ENCODE data around the gene STAC3.

Gene STAC3

DNA sequence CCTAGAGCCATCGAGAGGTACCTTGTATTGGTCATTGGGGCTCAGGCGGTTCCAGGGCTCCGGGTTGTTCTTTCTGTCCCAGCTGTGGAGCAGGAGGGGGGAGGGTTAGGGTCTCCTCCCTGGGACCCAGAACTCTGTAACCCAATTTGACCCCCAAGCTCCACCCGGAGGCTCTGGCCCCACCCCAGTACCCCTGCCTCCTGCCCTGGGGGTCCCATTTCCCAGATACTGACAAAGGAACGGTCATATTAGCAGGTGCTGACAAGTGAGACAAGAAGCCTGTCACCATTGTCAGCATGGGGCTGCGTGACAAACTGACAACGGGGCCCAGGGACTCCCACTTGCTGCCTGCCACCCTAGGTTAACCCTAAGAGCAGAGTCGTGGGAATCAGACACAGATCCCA, 15.3 kb downstream of the STAC3 start:
- DNase-seq, result no peak

DNA sequence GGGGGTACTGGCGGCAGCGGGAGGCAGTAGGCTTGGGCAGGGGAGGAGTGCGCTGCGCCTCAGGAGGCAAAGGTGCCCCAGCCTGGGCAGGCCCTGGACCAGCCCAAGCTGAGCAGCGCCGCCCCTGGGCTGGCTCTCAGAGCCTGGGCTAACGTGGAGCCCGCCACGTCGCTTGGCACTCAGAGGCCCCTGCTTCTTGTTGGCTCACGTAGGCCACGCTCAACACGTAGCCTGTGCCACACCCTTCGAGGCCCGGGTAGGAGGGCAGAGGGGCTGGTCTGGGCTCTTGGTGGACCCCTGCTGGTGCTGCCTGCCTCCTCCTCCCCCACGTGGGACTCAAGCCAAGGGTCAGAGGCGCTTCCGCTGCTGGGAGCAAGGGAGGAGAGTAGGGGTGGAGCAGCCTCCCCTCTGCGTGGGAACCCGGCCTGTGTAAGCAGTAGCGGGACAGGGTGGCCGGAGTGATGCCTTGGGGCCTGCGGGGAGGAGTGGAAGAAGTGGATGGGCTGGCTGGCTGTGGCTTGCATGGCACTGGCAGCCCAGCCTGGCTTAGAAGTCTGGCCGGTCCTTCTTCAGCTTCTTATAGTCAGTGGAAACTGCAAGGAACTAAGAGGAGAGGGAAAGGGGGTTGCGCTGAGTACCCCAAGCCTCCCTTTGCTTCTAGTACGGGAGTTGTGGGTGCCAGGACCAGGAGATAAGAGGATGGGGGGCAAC, 15.8 kb downstream of the STAC3 start:
- peak; percentile 32 for DNase-seq

DNA sequence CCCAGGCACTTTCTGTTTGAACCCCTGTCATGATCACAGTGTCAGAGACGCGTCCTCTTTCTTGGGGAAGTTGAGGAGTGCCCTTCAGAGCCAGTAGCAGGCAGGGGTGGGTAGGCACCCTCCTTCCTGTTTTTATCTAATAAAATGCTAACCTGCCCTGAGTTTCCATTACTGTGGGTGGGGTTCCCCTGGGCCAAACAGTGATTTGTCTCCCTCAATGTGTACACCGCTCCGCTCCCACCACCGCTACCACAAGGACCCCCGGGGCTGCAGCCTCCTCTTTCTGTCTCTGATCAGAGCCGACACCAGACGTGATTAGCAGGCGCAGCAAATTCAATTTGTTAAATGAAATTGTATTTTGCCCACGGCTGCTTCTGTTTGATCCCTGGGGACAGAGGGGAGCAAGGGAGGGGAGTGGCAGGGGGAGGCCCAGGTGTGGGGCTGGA, 16.4 kb downstream of the STAC3 start:
- DNase-seq, result peak; percentile 63

DNA sequence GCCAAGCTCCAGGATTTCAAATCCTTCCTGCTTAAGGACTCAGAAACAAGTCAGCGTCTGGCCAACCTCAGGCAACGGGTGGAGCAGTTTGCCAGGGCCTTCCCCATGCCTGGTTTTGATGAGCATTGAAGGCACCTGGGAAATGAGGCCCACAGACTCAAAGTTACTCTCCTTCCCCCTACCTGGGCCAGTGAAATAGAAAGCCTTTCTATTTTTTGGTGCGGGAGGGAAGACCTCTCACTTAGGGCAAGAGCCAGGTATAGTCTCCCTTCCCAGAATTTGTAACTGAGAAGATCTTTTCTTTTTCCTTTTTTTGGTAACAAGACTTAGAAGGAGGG, 16.8 kb downstream of the STAC3 start:
- no peak for DNase-seq

DNA sequence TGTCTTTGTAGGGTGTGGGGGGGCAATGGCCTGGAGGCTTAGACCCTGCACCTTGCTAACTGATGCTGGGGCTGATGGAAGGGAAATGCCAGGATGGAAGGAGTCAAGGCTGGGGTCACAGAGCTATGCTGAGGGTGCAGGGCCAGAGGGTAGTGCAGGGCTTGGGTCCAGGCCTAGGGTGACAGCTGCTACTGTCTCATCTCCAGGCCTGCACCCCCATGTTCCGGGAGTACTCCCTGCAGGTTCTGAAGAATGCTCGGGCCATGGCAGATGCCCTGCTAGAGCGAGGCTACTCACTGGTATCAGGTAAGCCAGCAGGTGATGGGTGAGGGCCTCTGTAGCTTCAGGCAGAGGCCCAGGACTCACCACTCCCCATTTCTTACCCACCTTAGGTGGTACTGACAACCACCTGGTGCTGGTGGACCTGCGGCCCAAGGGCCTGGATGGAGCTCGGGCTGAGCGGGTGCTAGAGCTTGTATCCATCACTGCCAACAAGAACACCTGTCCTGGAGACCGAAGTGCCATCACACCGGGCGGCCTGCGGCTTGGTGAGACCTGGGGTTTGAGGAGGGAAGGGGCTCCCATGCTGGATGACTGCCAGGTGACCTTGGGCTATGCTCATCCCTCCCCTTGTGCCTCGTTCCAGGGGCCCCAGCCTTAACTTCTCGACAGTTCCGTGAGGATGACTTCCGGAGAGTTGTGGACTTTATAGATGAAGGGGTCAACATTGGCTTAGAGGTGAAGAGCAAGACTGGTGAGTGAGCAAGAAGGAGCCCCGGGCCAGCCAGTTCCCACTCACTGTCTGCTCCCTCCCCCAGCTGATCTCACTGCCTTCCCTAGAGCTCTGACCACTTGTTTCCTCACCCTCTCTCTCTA, 17.4 kb downstream of the STAC3 start:
- DNase-seq, result no peak

DNA sequence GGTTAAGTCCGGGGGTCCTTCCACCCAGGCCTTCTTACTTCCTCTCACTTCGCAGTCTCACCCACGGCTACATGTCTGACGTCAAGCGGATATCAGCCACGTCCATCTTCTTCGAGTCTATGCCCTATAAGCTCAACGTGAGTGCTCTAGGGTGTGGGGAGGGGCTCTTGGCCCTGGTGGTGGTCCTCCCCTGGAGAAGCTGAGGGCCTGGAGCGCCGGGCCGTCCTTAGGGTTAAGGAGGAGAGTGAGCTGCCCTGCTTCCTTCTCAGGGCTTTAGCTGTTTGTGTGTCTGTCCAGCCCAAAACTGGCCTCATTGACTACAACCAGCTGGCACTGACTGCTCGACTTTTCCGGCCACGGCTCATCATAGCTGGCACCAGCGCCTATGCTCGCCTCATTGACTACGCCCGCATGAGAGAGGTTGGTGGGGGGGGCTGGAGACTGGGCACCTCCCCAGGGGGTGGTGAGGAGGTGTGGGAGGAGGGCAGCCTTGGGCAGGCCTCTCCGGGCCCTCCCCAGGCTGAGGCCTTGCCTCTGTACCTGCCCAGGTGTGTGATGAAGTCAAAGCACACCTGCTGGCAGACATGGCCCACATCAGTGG, 18.7 kb downstream of the STAC3 start:
- DNase-seq, result no peak

DNA sequence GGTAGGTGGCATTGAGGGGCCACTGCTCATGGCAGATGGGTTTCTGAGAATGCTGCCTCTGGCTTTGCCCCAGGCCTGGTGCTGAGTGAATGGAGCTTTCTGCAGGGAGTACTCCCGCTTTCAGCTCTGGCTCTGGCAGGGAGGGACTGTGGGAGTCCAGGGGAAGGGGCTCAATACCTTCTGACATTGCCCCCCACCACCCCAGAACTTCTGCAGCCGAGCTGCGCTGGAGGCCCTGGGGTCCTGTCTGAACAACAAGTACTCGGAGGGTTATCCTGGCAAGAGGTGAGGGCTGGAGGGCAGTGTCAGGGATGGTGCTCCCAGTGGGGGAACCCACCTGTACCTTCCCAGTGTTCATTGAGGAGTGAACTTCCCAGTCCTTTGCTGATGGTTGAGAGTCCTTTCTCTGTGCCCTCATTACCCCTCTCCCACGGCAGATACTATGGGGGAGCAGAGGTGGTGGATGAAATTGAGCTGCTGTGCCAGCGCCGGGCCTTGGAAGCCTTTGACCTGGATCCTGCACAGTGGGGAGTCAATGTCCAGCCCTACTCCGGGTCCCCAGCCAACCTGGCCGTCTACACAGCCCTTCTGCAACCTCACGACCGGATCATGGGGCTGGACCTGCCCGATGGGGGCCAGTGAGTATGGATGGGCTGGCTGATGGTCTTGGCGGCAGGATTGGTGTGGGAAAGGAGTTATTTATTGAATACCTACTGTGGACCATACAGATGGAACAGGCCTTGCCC, 19.5 kb downstream of the STAC3 start:
- DNase-seq, result no peak

DNA sequence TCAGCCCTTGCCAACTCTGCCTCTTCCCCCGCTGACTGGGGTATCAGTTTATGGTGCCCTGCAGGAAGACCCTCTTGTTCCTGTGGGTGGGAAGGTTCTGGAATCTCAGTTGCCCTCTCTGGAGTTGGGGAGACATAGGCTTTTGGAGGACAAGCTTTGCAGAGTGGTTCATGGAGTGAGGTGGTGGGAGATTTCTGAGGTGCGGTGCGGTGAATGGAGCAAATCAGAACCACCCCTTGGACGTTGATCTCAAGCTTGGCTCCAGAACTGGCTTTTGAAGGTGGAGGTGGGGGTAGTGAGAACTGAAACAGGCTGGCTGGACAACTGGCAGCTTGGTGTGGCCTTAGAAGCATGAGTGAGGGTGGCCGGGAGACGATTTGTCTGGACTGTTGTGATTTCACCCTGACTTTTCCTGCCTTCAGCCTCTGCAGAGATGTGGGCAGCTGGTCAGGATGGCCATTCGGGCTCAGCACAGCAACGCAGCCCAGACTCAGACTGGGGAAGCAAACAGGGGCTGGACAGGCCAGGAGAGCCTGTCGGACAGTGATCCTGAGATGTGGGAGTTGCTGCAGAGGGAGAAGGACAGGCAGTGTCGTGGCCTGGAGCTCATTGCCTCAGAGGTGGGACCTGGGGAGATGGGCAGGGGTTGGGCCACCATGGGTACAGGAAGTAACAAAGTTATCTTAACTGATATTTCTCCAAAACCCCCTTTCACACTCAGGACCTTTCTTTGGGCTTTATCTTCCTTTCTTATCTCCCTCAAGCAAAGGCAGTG, 20.4 kb downstream of the STAC3 start:
- DNase-seq, result no peak

DNA sequence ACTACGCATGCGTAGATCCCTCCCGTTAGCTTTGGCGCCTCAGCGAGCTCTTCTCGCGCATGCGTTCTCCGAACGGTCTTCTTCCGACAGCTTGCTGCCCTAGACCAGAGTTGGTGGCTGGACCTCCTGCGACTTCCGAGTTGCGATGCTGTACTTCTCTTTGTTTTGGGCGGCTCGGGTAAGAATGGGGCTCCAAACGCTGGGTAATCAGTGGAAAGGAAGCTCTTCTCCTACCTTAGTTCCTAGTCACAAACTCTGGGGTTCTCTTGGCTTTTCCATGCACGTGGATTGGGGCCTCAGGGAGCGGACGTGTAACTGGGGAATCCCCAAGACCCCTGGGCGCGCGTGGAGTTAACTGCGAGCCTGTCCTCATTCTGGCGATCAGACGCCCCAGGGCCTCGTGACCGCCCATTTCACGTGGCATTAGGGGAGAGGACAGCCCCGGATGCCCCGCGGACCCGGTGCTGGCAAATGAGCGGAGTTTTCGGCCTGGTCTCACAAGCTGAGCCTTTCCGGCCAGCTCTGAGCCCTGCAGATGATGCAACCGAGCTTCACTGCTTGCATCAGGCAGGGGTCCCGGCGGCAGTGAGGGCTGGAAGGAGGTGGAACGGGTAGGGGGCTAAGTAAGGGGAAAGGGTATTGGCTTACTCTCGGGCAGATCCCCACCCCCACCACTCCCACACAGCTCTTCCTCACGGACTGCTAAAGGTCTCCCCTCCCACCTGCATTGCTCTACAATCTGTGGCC, 21.2 kb downstream of the STAC3 start, which contains the start of gene SHMT2:
Gene SHMT2 (plus strand): TSS at position 78 of the 747 bp plus-strand sequence. CDS start 68 bp downstream, at position 146.
- peak; percentile 95 for DNase-seq

DNA sequence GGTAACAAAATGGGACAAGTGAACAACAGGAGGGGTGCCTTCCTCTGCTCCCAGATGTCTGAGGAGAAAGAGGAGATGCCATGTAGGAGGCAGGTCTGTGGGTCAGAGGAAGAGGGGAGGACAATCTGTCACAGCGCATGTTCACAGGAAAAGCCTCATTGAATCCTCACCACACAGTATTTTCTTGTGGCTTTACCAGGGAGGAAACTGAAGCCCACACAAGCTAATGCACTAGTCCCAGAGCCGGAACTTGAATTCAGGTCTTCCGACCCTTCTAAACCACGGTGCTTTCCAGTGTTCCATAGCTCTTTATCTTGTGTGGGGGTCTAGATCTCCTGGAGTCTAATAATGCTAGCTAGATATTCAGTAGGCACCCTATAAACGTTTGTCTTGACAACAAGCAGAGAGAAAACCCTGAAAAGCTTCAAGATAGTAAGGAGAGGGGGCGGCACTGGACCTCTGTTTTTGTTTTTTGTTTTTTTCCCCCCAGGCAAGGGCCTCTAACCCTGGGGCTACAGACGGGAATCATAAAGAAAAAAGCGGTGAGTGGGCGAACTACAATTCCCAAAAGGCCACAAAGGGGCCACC, 21.8 kb downstream of the STAC3 start:
- no peak for DNase-seq

DNA sequence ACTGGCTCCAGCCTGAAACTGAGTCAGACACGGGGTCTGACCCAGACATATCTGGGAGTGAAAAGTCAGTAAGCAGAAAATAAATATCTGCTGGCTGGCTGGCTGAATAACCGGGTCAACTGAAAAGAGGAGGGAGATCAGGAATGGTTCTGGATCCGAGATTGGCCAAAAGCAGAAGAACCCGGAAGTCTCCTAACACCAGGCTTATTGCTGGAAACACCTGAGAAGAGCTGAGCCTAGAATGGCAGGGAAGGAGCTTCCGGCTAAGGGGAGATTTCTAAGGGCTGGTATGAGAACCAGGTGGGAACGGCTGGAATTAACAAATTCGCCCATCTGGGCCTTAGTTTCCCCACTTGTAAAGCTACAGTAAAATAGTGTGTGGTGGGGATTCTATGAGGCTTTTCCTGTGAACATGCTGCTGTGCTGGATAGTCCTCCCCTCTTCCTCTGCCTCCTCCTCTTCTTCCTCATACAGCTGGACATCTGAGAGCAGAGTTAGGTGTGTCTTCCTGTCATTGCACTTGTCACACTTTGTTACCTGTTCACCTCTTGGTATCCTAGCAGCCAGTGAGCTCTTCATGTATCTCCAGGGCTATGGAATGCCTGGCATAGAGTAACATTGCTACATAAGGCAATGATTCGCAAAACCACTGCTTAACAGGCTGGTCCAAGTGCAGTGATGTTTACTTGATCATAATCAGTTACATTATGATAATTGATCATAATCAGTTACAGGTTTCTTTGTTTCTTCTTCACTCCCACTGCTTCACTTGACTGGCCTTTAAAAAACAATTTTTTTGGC, 23.5 kb downstream of the STAC3 start:
- DNase-seq, result no peak

DNA sequence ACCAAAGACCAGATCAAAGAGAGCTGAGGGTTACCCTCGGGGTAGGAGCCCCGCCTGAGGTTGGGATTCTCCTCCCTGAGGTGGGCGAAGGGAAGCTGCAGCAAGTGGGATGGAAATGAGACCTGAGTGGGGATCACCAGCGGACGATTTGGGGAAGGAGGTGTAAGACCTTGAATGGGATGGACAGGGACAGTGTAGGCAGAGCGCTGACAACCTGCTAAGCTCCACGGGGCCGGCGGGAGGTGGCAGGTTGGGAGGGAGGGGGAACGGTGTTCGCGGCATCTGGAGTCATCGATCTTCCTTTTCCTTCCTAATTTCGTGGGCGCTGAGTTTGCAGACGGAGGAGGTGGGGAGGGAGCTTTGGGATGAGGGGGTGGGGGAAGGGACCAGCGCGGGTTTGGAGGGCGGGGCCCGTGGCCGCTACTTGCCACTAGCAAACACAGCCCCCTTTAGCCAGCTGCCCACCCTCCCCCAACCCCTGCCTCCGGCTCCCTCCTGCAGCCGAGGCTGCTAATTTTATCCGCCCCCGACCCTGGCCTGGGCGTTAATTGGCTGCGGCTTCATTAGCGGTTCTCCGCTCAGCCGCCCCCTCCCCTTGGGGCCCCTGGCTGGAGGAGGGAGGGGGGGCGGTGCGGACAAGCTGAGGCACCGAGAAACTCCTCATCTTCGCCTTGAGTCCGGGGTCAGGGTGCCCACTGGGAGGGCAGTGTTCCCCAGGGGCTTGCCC, 24.2 kb downstream of the STAC3 start:
- DNase-seq, result no peak

DNA sequence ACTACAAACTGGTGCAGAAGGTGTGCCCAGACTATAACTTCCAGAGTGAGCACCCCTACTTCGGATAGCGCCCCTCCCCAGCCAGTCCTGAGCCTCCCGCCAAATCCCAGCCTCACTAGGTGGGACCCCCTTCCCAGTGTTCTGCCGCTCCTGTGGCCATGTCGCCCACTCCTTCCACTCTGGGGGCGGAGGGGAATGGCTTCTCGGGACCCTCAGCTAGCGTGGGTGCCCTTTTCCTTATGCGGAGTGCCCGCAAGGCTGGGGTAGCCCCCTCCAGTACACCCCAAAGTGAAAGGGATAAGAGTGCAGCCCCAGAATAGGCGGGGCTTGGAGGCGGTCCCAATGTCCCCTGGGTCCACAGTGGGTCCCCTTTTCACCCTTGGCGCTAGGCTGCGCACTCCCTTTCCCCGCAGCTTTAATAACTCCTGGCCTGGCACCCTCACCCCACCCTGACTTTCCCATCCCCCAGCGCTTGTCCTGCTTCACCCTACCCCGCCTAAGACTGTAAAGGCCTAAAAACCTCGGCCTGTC, 25.2 kb downstream of the STAC3 start:
- DNase-seq, result no peak

DNA sequence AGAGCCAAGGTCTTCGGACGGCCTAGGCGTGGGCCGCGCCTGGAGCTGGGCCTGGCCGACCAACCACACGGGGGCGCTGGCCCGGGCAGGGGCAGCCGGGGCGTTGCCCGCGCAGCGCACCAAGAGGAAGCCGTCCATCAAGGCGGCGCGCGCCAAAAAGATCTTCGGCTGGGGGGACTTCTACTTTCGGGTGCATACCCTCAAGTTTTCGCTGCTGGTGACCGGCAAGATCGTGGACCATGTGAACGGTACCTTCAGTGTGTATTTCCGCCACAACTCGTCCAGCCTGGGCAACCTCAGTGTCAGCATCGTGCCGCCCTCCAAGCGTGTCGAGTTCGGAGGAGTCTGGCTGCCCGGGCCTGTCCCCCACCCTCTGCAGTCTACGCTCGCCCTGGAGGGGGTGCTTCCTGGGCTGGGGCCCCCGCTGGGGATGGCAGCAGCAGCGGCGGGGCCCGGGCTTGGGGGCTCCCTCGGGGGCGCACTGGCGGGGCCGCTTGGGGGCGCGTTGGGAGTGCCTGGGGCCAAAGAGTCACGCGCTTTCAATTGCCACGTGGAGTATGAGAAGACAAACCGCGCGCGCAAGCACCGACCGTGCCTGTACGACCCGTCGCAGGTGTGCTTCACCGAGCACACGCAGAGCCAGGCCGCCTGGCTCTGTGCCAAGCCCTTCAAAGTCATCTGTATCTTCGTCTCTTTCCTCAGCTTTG, 25.9 kb downstream of the STAC3 start:
- DNase-seq, result peak; percentile 73

DNA sequence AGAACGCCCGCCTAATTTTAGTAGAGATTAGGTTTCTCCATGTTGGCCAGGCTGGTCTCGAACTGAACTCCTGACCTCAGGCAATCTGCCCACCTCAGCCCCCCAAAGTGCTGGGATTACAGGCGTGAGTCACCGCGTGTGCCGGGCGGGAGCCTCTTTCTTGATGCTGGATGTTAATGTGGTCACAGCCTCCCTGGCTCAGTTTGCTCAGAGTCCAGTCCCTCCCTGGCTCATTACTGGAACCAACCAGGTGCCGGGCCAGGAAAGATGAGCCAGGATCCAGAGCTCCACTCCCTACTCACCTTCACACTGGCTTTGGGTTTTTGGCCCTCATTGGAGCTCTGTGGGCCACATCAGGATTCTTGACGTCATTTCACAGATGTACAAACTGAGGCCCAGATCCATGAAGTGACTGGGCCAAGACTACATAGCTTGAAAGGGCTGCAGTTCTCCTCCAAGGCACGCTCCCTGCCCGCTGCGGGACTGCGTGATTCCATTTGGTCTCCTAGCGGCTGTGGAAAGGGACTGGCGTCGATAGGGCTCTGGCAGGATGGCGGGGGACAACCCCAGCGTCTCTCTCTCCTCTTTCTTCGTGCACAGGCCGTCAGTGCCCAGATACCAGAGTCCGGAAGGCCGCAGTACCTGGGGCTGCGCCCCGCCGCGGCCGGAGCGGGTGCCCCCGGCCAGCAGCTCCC, 26.6 kb downstream of the STAC3 start:
- no peak for DNase-seq

DNA sequence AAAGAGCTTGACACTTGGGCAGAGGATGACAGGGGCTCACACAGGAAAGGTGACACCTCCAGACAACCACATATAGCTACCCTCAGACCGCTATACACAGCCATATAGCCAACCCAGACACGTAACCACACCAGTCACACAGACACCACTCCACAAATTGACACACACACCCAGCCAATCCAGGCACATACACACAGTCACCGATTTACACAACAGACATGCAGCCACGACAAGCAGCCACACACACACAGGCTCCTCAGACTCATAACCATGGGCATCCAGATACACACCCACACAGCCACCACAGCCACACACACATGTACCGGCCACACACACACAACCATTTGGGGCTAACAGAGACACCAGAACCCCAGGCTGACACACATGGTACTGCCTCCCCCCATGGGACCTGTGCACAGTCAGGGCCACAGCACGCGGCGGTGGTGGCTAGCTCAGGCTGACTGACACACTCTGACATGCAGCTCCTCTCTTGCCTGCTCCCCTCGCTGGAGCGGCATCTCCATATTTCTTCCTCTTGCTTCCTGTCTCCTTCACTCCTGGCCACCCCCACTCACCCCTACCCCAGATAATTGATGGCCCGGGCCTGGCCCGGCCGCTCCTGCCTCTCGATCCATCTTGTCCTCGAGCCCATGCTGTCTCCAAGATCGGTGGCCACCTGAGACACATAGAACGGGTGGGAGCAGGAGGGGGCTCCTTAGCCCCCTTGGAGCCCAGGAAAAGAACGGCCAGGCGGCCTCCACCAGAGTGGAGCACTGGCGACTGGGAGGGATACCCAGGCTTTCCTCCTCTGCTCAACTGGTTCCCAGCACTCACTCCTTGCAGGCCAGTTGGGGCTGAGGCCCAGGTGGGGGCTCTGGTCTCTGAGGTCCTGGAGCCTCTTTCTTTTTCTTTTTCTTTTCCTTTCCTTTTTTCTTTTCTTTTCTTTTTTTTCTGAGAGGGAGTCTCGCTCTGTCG, 27.5 kb downstream of the STAC3 start:
- DNase-seq, result peak; percentile 62
